NCI-H187 treated with DMSO at 0.1 percent for 48 hours (cell line): ENCODE data around the gene PPP4C.

Source experiments
- DNase-seq: peaks from one replicate; lab custom pipeline; 2025; lab: John Stamatoyannopoulos, UW

Gene PPP4C

DNA sequence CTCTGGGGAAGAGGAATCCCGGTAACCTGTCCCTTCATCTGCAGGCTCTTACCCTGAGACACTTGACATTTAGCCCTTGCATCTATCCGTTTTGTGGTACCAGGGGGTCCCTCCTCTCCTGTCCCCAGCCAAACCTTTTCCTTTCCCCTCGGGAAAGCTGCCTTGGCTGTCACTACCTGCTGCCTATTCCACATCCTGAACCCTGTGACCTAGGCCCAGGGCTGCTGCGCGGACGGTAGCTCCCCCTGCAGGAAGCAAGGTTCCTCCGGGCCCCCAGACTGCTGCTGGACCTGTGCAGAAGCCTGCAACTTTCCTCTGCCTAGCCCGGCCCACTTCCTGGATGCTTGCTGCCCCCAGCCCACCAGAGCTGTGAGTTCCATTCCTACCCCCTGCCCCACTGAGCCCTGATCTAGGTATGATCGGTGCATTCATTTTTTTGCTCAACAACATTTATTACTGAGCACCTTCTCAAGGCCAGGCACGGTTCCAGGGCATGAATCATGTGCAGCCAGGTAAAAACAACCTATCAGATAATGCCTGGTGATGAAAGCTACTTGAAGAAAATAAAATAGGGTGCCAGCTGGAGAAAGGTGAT is 20.7 kb upstream of the PPP4C start:
- DNase-seq, result no peak

GRCh38 chr16:30060346-30060745 is 15.4 kb upstream of the PPP4C start:
- DNase-seq, result no peak

GRCh38 chr16:30060836-30061554 is 14.8 kb upstream of the PPP4C start:
- DNase-seq, result no peak

GRCh38 chr16:30063278-30063892 is 12.4 kb upstream of the PPP4C start:
- no peak for DNase-seq

GRCh38 chr16:30063893-30064728 is 11.7 kb upstream of the PPP4C start:
- DNase-seq, result no peak

DNA sequence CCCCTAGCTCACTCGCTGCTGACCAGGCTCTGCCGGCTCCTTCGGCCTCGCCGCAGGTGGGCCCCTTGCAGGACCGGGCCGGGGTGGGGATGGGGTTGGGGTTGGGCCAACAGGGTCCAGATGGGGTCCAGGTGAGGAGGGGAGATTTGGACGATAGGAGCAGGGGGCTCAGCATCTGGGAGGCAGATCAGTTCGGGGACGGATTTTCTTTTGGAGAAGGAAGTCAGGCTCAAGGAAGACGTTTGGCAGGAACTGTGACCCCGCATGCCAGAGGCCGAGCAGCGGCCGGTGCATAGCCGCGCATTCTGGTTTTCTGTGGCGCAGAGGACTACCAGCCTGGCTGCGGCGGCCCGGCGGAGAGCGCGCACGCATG is 11.1 kb upstream of the PPP4C start:
- DNase-seq, result no peak

- DNase-seq, result peak; percentile 65
These were observed 10.5 kb upstream of the PPP4C start, which contains the start of gene ALDOA for GRCh38 chr16:30065102-30065942. ALDOA (plus strand) TSS chr16:30065760; CDS start chr16:30066898, 1,138 bp downstream.

DNA sequence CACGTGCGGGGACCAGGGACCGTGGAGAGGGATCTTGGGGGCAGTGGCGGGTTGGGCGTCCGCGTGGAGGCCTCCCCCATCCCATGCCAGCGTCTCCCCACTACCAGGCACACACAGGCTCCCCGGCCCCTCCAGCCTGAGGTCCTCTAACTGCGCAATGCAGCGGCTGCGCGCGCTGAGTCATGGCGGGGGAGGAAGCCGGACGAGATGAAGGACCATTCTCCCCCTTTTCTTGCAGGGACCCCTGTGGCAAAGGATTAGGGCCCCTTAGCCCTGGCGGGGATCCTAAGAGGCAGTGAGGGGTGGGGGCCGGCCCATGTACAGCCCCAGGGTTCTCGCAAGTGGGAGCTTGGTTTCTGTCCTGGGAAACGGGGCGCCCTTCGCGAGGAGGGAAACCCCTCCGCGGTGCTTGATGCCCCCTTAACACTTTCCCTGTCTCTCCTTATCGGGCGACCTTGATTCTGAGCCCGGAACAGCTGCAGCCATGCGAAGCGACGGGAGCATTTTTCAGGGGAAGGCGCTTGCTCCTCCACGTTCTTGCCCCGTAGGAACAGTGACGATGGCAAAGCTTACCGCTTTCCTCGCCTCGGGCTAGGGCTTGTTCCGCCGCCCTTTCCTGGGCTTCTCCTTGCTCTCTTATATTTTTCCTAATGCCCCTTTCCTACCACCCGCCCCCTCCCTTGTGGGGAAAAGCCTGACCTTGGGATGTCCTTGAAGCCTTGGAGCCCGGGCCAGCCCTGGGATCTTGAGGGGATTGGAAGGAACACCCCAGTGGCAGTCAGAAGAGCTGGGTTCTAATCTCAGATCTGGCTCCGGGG is 9.6 kb upstream of the PPP4C start:
- no peak for DNase-seq

DNA sequence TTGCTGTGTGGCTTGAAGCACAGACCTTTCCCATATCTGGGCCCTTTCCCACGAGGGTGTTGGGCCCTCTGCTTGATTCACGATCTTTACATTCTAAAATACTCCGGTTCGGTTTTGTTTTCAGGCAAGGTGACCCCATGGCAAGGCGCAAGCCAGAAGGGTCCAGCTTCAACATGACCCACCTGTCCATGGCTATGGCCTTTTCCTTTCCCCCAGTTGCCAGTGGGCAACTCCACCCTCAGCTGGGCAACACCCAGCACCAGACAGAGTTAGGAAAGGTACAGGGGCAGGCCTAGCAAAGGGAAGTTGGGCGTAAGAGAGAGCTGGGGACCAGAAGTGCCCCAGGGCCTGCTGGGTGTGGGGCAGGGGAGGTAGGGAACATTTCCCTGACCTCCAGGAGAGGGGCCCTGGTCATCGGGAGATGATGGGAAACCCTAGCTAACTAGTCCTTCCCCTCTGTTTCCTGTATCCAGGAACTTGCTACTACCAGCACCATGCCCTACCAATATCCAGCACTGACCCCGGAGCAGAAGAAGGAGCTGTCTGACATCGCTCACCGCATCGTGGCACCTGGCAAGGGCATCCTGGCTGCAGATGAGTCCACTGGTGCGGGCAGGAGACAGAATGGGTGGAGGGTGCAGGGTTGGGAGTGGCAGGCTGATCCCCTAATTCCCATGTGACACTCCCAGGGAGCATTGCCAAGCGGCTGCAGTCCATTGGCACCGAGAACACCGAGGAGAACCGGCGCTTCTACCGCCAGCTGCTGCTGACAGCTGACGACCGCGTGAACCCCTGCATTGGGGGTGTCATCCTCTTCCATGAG is 8.8 kb upstream of the PPP4C start:
- DNase-seq, result no peak

DNA sequence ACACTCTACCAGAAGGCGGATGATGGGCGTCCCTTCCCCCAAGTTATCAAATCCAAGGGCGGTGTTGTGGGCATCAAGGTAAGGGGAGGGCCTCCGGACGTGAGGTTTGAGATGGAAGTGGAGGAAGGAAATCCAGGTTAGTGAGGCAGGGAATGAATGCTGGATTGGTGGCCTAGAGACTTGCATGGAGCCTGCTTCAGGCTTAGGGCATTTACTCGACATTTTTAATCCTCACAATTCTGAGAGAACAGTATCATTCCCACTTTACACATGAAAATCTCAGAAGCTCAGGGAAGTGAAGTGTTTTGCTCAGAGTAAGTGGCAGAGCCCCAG is 8.2 kb upstream of the PPP4C start:
- no peak for DNase-seq

DNA sequence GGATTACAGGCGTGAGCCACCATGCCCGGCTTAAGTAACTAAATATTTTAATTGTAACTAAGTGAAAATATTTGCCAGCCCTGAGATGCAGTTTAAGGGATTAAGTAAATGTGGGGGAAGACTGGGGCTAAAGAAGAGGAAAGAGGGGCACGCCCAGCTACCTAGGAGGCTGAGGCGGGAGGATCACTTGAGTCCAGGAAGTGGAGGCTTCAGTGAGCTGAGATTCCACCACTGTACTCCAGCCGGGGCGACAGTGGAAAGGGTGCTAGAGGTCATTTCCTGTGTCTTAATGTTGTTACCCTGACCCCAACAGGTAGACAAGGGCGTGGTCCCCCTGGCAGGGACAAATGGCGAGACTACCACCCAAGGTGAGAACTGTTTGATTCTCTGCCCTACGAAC is 7.5 kb upstream of the PPP4C start:
- no peak for DNase-seq

DNA sequence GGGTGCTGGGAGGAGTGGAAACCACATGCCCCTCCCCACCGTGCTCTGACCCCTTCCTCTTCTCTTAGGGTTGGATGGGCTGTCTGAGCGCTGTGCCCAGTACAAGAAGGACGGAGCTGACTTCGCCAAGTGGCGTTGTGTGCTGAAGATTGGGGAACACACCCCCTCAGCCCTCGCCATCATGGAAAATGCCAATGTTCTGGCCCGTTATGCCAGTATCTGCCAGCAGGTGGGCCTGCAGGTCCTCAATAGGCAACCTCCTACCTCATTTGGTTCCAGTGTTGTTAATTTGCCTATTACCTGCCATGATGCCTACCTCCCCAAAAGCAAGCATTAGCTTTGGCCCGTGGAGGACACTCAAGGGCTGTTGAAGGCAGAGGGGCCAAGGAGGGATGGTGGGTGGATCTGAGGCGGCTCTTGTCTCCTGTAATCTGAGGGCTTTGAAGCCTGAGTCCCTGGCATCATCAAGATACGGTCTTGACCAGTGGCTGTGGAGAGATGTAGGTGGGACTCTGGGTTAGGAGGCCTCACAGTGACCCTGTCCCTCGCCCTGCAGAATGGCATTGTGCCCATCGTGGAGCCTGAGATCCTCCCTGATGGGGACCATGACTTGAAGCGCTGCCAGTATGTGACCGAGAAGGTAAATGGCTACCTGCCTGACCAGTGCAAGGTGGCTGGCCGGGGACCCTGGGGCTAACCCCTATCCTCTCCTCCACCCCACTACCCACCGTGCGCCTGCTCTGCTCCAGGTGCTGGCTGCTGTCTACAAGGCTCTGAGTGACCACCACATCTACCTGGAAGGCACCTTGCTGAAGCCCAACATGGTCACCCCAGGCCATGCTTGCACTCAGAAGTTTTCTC is 6.8 kb upstream of the PPP4C start:
- no peak for DNase-seq

GRCh38 chr16:30069611-30070462 is 6.0 kb upstream of the PPP4C start:
- no peak for DNase-seq

- DNase-seq, result no peak
These were observed 5.3 kb upstream of the PPP4C start for GRCh38 chr16:30070490-30070889.

DNA sequence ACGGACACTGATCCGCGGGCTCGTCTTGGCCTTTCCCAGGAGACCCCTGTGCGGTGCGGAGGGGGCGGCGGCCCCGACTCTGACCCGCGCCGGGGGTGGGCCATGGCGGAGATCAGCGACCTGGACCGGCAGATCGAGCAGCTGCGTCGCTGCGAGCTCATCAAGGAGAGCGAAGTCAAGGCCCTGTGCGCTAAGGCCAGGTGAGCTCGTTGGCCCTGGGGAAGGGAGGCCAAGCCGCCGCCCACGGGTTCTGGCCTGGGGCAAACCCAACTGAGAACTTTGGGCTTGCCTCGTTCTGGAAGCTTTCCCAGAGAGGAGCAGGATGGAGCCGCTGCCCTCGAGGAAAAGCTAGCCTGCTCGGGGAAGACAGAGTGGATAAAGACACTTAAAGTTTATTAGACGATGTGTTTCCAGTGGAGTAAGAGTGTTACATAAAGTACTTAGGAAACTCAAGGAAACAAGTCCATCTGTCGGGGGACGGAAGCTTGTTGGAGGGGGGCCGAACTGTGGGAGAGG is 540 bp downstream of the PPP4C start:
- no peak for DNase-seq

DNA sequence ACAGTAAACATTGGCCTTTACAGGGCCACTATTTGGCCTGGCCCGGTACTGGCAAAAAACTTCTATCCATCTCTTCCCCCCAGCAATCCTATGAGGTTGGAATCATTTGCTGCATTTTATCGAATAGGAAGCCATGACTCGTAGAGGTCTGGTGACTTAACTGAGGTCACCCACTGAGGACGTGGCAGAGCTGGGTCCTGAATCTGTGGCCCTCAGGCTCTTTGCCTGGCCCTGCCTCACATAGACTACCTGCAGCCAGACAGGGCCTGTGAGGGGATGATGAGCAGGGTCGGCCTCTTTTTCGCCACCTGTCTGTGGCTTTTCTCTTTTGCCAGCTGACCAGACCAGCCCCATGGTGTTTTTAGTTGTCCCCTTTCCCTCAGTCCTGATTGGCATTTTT is 1.9 kb downstream of the PPP4C start:
- DNase-seq, result no peak

GRCh38 chr16:30078744-30079143 is 3.0 kb downstream of the PPP4C start:
- no peak for DNase-seq

- DNase-seq, result no peak
These were observed 3.7 kb downstream of the PPP4C start for GRCh38 chr16:30079480-30079879.
